Neural progenitor cell (in vitro differentiated cells): Measurements from ENCODE around the gene IRX5.

Source experiments
- EZH2 ChIP-seq: fragments of 200-600 bp; sonication (generic); IDR thresholded peaks from 2 replicates; pipeline ENCODE4 v1.6.1; 2017; ENCODE audit warnings: antibody characterized with exemption, mild to moderate bottlenecking, moderate library complexity
- EZH2phosphoT487 ChIP-seq: fragments of 200-600 bp; sonication (generic); IDR thresholded peaks from 2 replicates; pipeline ENCODE4 v1.6.1; 2017; ENCODE audit warnings: antibody characterized with exemption
- TF ChIP-seq, protein P1 (sequence below): fragments of 200-600 bp; sonication (generic); IDR thresholded peaks from 2 replicates; pipeline ENCODE4 v1.5.1; 2017; ENCODE audit warnings: antibody characterized with exemption, mild to moderate bottlenecking

DNA sequence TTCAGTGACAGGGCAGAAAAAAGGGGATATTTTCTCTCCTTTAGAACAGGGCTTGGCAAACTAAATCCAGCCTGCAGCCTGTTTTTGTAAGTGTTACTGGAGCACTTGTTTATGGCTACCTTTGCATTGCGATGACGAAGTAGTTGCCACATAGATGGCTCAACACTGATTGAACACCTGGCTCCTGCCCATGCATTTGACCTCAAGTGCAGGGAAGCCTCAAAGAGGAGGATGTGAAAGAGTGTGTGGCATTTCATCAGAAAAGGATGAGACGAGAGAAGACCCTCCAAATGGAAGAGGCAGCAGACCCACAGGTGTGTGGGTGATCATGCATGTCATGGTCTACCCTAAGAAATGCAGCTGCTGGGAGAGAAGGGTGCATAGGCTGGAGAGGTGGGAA lies 32.7 kb upstream of the IRX5 start:
- TF ChIP-seq, protein P1, sequence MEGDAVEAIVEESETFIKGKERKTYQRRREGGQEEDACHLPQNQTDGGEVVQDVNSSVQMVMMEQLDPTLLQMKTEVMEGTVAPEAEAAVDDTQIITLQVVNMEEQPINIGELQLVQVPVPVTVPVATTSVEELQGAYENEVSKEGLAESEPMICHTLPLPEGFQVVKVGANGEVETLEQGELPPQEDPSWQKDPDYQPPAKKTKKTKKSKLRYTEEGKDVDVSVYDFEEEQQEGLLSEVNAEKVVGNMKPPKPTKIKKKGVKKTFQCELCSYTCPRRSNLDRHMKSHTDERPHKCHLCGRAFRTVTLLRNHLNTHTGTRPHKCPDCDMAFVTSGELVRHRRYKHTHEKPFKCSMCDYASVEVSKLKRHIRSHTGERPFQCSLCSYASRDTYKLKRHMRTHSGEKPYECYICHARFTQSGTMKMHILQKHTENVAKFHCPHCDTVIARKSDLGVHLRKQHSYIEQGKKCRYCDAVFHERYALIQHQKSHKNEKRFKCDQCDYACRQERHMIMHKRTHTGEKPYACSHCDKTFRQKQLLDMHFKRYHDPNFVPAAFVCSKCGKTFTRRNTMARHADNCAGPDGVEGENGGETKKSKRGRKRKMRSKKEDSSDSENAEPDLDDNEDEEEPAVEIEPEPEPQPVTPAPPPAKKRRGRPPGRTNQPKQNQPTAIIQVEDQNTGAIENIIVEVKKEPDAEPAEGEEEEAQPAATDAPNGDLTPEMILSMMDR: no peak
- TF ChIP-seq EZH2: no peak
- no peak for TF ChIP-seq EZH2phosphoT487
